Activated CD4-positive, CD25-positive, alpha-beta regulatory T cell treated with anti-CD3 and anti-CD28 coated beads, Interleukin-2, amount 50 U/mL, for 24 hours (primary cell): ENCODE measurements around the gene GNAO1.

Experiments
- ATAC-seq, 2 donors: fragments of 150-1000 bp; cut with Tn5 transposase; one replicate each; pipeline ENCODE4 v1.10.0; 2021; ENCODE audit warnings: mild to moderate bottlenecking in 1 of 2, moderate library complexity in 1 of 2

The GNAO1 gene

DNA sequence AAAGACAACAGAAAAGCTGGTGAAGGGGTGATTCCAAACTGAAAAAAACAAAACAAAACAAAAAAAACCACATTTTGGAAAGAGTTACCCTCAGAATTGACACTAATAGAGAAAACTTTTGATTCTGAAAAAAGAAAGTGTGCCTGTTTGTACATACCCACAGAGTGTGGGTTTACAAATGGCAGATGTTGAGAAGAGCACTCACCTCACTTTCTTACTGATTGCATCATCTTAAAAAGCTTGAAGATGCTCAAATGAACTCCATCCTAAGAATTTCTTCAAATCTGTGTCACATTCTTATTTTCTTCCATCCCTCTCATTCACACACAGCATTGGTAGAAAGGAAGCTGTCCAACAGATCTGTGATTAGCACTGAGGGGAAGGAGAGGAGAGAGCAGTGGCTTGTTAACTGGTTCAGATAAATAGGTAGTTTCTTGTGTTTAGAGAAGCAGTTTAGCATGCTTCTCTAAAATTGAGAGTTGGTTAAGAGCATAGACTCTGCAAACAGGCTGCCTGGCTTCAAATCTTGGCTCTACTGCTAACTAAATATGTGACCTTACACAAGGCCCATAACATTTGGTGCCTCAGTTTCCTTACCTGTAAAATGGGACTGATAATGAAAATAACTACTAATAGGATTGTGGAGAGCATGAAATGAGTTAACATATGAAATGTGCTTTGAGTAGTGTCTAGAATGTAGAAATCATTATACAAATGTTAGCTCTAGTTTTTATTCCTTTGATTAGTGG lies 6.9 kb downstream of the GNAO1 start:
- ATAC-seq, result no peak

- no peak for ATAC-seq
Observed at GRCh38 chr16:56198755-56199114, 7.4 kb downstream of the GNAO1 start.

GRCh38 chr16:56199164-56199563 lies 7.9 kb downstream of the GNAO1 start:
- peak; percentile 22 to 37 for ATAC-seq

GRCh38 chr16:56201030-56201429 lies 9.7 kb downstream of the GNAO1 start:
- no peak for ATAC-seq

- ATAC-seq, result peak; percentile 36 to 39
Observed at GRCh38 chr16:56202036-56202435, 10.7 kb downstream of the GNAO1 start.

DNA sequence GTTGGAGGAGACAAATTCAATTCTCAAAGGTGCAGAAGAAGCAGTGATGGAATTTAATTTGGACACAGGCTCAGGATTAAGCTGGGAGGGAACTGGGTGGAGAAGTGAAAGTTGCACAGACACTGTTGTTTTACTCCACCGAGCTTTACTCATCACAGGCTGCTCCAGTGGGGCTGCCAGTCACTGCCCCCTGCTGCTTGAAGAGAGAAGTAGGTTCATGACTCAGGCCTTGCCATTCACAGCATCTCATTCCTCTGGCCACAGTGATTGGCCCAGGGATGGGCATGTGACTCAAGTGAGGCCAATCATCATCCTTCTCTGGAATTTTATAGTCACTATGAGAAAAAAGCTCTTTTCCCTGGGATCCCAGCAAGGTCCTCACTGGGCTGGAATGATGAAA lies 11.8 kb downstream of the GNAO1 start:
- ATAC-seq, result peak; percentile 72 to 81

DNA sequence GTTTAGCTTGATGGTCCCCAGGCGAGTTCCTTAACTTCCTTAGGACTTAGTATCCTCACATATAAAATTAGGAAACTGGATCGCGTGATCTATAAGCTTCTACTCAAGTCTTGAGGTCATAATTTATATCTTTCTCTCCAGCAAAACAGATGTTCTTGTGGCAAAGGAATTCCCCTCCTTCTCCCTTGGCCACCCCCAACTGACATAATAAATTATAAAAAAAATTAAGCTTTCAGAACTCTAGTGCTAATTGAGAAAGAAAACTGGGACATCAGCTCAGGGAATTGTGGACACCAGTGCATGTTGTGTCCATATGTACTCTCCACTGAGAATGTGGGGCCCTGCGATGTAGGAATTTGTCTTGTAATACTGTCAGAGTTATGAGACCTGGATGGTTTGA lies 13.5 kb downstream of the GNAO1 start:
- ATAC-seq, result no peak

GRCh38 chr16:56206951-56207350 lies 15.7 kb downstream of the GNAO1 start:
- ATAC-seq, result no peak

GRCh38 chr16:56207421-56207820 lies 16.1 kb downstream of the GNAO1 start:
- no peak for ATAC-seq

- no peak for ATAC-seq
Observed at GRCh38 chr16:56211435-56211981, 20.2 kb downstream of the GNAO1 start.

GRCh38 chr16:56212144-56212543 lies 20.9 kb downstream of the GNAO1 start:
- no peak for ATAC-seq

DNA sequence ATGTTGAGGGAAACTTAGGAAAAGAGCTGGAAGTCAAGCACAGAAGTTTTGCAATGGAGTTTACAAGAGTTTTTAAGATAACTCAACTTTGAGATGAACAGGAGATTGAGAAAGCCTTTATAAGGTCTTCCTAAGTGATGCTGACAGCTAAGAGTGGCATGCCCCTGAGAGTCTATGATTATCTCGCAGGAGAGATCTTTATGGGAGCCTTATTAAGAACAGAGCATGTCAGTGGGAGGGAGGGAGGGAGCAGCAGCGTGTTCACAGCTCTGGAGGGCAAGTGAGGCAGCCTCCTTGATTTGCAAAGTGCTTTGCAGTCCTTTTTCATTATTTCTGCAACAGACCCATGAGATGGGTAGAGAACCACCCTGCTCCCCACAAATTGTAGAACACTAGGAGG lies 30.7 kb downstream of the GNAO1 start:
- no peak for ATAC-seq

GRCh38 chr16:56222474-56222997 lies 31.2 kb downstream of the GNAO1 start:
- no peak for ATAC-seq

DNA sequence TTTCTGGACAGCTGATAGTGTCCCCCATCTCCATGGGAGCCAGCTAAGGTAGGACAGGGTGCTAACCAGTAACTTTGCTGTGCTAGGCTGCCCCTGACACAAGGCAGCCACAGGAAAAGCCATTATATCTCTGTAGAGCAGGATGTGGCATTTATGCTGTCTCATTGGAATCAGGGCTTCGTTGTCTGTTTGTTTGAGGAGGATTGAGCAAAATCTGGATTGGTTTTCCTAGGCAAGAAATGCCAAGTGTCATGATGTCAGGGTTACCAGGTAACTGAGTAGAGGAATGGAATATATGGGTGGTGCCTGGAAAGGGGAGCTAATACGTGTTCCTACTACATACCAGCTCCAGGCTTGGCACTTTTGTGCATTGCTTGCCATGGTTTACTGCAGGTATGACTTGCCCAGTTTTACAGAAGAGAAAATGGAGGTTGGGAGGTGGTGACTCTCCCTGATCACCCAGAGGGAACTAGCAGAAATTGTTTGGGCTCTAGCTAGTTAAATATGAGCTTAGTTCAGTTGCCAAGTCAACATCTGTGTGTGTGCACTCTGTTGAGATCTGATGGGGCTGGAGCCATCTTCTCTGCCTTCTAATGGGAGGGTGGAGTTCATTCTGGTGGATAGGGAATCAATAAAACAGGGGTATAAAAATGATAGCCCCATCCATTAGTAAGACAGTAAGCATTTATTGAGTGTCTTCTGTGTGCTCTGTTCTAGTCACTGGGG lies 33.9 kb downstream of the GNAO1 start:
- ATAC-seq, result no peak

GRCh38 chr16:56226187-56226586 lies 34.9 kb downstream of the GNAO1 start:
- ATAC-seq, result no peak

GRCh38 chr16:56226845-56227525 lies 35.7 kb downstream of the GNAO1 start:
- ATAC-seq, result no peak

DNA sequence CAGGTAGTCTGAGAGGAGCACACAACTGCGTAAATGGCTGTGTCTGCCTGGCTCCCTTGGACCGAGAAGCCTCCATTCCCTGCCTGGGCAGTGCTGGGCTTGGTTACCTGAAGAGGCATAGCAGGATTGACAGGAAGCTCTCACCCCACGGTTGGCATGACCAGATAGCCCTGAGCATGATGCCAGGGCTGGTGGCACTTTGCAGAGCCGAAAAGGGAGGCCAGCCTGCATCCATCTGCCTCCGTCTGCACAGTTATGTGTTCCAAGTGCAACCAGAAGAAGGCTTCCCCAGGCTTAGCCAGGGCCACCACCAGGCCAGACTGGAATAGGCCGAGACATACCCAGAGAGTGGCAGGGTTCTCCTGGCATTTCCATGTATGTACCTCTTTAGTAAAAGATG lies 36.6 kb downstream of the GNAO1 start:
- no peak for ATAC-seq

DNA sequence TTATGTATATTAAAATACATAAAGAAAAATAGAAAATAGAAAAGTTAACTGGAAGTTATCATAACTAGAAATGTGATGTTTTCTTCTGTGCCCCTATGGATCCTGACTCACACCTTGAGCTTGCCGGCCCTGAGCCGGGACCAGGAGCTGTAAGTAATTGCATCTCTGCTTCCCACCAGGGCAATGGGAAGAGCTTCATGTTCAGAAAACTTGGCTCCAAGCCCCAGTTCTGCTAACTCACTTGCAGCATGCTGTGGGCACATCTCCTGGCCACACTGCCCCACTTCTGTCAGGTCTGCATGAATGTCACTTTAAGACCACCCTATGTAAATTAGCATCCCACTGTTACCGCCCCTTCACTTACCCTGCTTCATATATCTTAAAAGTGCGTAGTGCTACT lies 37.2 kb downstream of the GNAO1 start:
- no peak for ATAC-seq

DNA sequence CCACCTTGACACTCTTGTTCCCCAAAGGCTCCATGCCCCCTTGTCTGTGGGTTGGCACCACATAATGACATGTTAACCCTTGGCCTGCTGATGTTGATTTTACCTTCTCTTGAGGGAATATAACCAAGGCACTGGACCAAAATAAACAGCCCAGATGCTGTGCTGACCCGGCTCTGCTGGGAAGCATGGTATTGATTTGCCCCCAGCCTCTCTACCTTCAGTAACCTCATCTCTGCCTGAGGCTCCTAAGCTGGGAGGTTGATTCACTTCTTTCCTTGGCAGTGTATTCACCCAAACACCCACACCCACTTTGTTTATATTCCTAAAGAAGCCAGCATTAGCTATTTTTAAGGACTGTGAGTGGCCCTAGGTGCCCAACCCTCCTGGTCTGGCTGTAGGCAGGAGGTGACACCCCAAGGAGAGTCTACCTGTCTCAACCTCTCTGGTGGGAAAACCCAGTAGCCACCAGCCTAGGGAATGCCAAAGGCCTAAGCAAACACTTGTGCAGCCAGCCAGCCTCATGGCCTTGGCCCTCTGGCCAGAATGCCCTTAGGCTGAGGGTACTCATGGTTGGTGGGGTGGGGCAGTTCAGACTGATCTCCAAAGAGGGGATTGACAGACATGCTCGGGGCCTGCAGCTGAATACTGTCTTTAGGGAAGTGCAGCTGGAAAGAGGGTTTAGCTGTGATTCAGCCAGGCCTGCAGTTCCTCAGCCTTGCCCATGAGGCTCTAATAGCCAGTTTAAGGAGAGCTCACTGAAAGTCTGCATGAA lies 42.7 kb downstream of the GNAO1 start:
- no peak for ATAC-seq

- ATAC-seq, result no peak
Observed at GRCh38 chr16:56234737-56235136, 43.4 kb downstream of the GNAO1 start.

- ATAC-seq, result no peak
Observed at GRCh38 chr16:56237451-56237930, 46.2 kb downstream of the GNAO1 start.

GRCh38 chr16:56238188-56238587 lies 46.9 kb downstream of the GNAO1 start:
- ATAC-seq, result no peak
